NCI-H446 treated with DMSO at 0.1 percent for 48 hours (cell line): Measurements from ENCODE around the gene MN1.

ENCODE experiments used
- DNase-seq: peaks from one replicate; lab custom pipeline; 2025; lab: John Stamatoyannopoulos, UW

MN1 gene

GRCh38 chr22:27799015-27799826, 2.3 kb downstream of the MN1 start:
- no peak for DNase-seq

- no peak for DNase-seq
Measured at GRCh38 chr22:27798511-27799014, 3.0 kb downstream of the MN1 start.

GRCh38 chr22:27797520-27798391, 3.8 kb downstream of the MN1 start:
- DNase-seq: no peak

- DNase-seq: no peak
Measured at GRCh38 chr22:27796829-27797519, 4.6 kb downstream of the MN1 start.

- DNase-seq: no peak
Measured at GRCh38 chr22:27795696-27796517, 5.6 kb downstream of the MN1 start.

- no peak for DNase-seq
Measured at GRCh38 chr22:27795053-27795452, 6.5 kb downstream of the MN1 start.

GRCh38 chr22:27794226-27794625, 7.3 kb downstream of the MN1 start:
- DNase-seq: no peak

GRCh38 chr22:27793576-27793975, 8.0 kb downstream of the MN1 start:
- DNase-seq: no peak

GRCh38 chr22:27792452-27793161, 8.9 kb downstream of the MN1 start:
- DNase-seq: no peak

GRCh38 chr22:27791859-27792241, 9.7 kb downstream of the MN1 start:
- DNase-seq: no peak

- DNase-seq: no peak
Measured at GRCh38 chr22:27791159-27791858, 10.2 kb downstream of the MN1 start.

- no peak for DNase-seq
Measured at GRCh38 chr22:27790376-27791158, 11.0 kb downstream of the MN1 start.

GRCh38 chr22:27788500-27789288, 12.9 kb downstream of the MN1 start:
- DNase-seq: no peak

GRCh38 chr22:27786965-27787364, 14.6 kb downstream of the MN1 start:
- no peak for DNase-seq

- DNase-seq: no peak
Measured at GRCh38 chr22:27786291-27786932, 15.1 kb downstream of the MN1 start.

GRCh38 chr22:27785831-27786230, 15.7 kb downstream of the MN1 start:
- DNase-seq: no peak

GRCh38 chr22:27784120-27784475, 17.5 kb downstream of the MN1 start:
- DNase-seq: no peak

GRCh38 chr22:27783436-27784119, 18.0 kb downstream of the MN1 start:
- DNase-seq: no peak
